Type B pancreatic cell (in vitro differentiated cells): Measurements from ENCODE around the gene EXOC3L1. TPM values are rescaled to one million over a fixed set of nuclear protein-coding genes. Genes with fewer than 3 reads are reported as not detected.

Experiments
- DNase-seq: peaks from one replicate; pipeline ENCODE4 v3.0.0; 2021; ENCODE audit warnings: mixed read lengths; ENCODE audit not compliant: unreplicated experiment; ENCODE audit errors: extremely low spot score
- H3K27ac Mint-ChIP-seq: 2 replicates; pipeline ENCODE4 v1.8.0; 2021; ENCODE audit warnings: mild to moderate bottlenecking, mixed read lengths
- H3K27me3 Mint-ChIP-seq: 2 replicates; pipeline ENCODE4 v1.8.0; 2021; ENCODE audit warnings: mixed read lengths
- H3K36me3 Mint-ChIP-seq: 2 replicates; pipeline ENCODE4 v1.8.0; 2021; ENCODE audit warnings: mixed read lengths
- H3K4me1 Mint-ChIP-seq: one replicate; pipeline ENCODE4 v1.8.0; 2021; ENCODE audit warnings: mixed read lengths; ENCODE audit not compliant: unreplicated experiment
- H3K4me3 Mint-ChIP-seq: 2 replicates; pipeline ENCODE4 v1.8.0; 2021; ENCODE audit warnings: mild to moderate bottlenecking, mixed read lengths
- H3K9me3 Mint-ChIP-seq: 2 replicates; pipeline ENCODE4 v1.8.0; 2021; ENCODE audit warnings: mixed read lengths
- total RNA-seq: library from RNA; stranded (reverse); gene quantifications from 2 replicates; pipeline ENCODE4 v1.2.1, GENCODE V29; 2021; ENCODE audit warnings: low replicate concordance
- TF ChIP-seq, protein P1 (sequence below): fragments of 200-600 bp; sonication (generic); conservative IDR thresholded peaks from 2 replicates; pipeline ENCODE4 v1.5.0; 2021; ENCODE audit warnings: antibody characterized with exemption, mild to moderate bottlenecking

Gene EXOC3L1
- total RNA-seq, 1 donor from 2014 or later, result 0.41 TPM

DNA sequence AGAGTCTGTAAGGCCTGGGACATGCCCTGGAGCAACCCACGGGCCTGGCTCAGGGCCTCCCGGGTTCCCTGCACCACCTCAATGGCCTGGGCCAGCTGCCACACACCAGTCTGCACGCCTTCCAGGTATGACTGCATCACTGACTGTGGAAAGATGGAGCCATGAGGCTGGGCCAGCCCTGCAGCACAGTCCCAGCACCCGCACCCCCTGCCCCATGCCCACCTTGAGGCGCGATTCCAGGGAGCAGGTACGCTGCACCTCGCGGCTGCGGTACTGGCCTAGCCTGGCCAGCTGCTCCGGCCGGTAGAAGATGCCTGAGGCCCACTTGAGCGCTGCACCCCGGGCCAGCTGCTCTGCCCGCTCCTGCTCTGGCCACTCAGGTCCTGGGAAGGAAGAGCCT, 1.1 kb downstream of the EXOC3L1 start:
- H3K4me1 Mint-ChIP-seq, result peaks cover 16% of the 10 kb centered on the region
- no peak overlapping the region for H3K27ac Mint-ChIP-seq
- TF ChIP-seq, protein P1, sequence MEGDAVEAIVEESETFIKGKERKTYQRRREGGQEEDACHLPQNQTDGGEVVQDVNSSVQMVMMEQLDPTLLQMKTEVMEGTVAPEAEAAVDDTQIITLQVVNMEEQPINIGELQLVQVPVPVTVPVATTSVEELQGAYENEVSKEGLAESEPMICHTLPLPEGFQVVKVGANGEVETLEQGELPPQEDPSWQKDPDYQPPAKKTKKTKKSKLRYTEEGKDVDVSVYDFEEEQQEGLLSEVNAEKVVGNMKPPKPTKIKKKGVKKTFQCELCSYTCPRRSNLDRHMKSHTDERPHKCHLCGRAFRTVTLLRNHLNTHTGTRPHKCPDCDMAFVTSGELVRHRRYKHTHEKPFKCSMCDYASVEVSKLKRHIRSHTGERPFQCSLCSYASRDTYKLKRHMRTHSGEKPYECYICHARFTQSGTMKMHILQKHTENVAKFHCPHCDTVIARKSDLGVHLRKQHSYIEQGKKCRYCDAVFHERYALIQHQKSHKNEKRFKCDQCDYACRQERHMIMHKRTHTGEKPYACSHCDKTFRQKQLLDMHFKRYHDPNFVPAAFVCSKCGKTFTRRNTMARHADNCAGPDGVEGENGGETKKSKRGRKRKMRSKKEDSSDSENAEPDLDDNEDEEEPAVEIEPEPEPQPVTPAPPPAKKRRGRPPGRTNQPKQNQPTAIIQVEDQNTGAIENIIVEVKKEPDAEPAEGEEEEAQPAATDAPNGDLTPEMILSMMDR, result no peak
- H3K27me3 Mint-ChIP-seq, result peaks cover 12% of the 10 kb centered on the region
- H3K36me3 Mint-ChIP-seq, result no peaks in the 10 kb centered on the region
- no peak for DNase-seq
- H3K4me3 Mint-ChIP-seq, result no peak overlapping the region
- no peaks in the 10 kb centered on the region for H3K9me3 Mint-ChIP-seq

DNA sequence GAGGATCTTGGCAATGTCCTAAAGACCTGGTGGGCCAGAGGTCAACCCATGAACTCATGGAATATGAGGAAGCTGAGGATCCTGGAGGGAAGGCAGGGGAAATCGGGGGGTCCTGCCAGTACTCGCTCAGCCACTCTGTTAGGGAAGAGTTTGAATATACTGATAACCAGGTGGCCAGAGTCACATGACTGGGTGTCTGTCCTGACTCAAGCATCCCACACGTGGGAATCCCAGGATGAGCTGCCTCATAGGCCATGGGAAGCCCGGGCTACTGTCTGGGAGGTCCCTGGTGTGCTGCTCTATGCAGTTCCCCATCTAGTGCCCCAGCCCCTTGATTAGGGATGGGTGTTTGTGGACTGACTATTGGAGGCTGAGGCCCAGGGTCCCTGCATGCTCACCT, 1.6 kb downstream of the EXOC3L1 start:
- Mint-ChIP-seq H3K36me3 (no peaks in the 10 kb centered on the region), H3K27ac (no peak overlapping the region), H3K27me3 (peaks cover 12% of the 10 kb centered on the region), H3K9me3 (no peaks in the 10 kb centered on the region), H3K4me3 (no peak overlapping the region), H3K4me1 (peaks cover 16% of the 10 kb centered on the region)
- DNase-seq, result no peak
- TF ChIP-seq, protein P1, result no peak

DNA sequence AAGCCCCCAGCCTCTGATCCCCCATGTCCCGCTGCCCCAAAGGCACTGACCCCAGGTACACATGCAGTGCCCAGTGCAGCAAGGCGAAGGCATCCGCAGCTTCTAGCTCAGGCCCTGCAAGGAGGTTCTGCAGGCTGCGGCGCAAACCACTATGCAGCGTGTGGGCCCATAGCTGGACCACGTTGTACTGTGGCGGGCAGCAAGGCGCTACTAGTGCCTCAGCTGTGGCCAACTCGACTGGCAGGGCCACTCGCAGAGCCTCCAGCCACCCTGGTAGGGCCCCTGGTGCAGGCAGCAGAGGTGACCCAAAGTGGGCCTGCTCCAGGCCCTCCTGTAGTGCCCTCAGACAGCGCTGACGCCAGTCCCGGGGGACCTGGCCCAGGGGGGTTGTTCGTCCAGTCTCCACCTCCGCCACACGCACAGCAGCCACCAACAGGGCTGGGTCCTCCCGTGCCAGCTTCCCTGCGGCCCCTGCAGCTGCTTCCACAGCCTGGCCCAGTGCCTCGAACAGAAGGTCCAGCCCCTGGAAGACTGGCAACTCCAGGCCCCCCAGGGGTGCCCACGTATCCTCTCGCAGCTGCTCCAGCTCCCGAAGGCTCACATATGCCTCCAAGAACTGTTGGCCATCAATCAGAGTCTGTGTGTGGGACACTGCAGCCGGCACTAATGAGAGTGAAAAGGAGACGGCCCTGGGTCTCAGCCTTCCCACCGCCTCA, 2.6 kb downstream of the EXOC3L1 start:
- no peak for DNase-seq
- TF ChIP-seq, protein P1, result no peak
- H3K27me3 Mint-ChIP-seq, result peaks cover 12% of the 10 kb centered on the region
- H3K36me3 Mint-ChIP-seq, result no peaks in the 10 kb centered on the region
- no peaks in the 10 kb centered on the region for H3K9me3 Mint-ChIP-seq
- no peak overlapping the region for H3K27ac Mint-ChIP-seq
- no peak overlapping the region for H3K4me3 Mint-ChIP-seq
- peaks cover 10% of the 10 kb centered on the region for H3K4me1 Mint-ChIP-seq

DNA sequence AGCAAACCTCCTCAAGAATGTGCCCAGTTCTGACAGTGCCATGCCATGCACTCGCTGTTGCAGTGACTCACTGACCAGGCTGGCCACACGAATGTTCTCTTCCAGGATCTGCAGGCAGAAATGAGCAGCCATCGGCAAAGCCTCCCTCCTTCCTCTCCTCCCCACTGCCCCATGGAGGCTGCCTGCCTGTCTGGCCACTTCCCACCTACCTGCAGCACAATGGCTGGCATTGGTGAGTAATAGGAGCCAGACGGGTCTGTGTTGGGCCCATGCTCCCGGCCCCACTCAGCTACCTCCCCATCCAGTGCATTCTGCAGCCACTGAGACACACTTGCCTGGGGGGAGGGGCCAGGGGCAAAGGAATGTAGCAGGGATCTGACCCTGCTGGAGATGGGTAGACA, 3.4 kb downstream of the EXOC3L1 start:
- Mint-ChIP-seq H3K9me3 (no peaks in the 10 kb centered on the region), H3K36me3 (no peaks in the 10 kb centered on the region), H3K4me3 (no peak overlapping the region), H3K27me3 (peaks cover 12% of the 10 kb centered on the region), H3K27ac (no peak overlapping the region), H3K4me1 (peaks cover 7% of the 10 kb centered on the region)
- DNase-seq, result no peak
- TF ChIP-seq, protein P1, result no peak

DNA sequence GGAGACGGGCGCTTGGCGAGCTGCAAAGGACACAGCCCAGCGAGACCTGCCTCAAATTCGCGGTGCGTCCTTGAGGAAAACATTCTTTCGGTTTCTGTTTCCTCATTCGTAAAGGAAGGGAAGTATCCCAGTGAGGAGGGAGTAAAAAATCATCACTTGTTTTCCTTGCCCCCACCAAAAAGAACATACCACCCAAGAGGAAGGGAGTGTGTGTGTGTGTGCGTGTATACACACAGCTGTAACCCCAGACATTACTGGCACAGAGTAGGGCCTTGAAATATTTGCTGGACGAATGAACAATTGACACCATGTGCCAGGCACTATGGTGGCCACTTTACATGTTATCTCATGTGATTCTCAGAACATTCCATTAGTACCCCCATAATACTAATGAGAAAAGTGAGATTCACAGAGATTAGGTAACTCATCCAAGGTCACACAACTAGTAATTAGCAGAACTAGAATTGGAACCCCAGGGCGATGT, 4.2 kb downstream of the EXOC3L1 start:
- TF ChIP-seq, protein P1, result peak; percentile 39
- peak overlapping the region; percentile 92 for H3K27ac Mint-ChIP-seq
- peak overlapping the region; percentile 93 for H3K4me3 Mint-ChIP-seq
- no peaks in the 10 kb centered on the region for H3K36me3 Mint-ChIP-seq
- H3K9me3 Mint-ChIP-seq, result no peaks in the 10 kb centered on the region
- peaks cover 12% of the 10 kb centered on the region for H3K27me3 Mint-ChIP-seq
- DNase-seq, result no peak
- H3K4me1 Mint-ChIP-seq, result peaks cover 7% of the 10 kb centered on the region
